ENCODE data around the gene SPANXN2. TPM values are rescaled to one million over a fixed set of nuclear protein-coding genes. Genes with fewer than 3 reads are reported as not detected.
A peak's percentile ranks its signal among the peaks of the same experiment; 100 is the strongest.
"Not testable (repeated sequence)": the region's sequence is repeated elsewhere in the genome, so short reads cannot be mapped to it uniquely, and the experiment has no call there.

The SPANXN2 gene
- polyA plus RNA-seq (2013, experiment 1 of 2; ENCODE audit: insufficient read length): not detected
- not detected for polyA plus RNA-seq (2013, experiment 2 of 2; ENCODE audit: insufficient read length)

- not testable (repeated sequence) for DNase-seq
These were observed at the start of gene SPANXN2 for GRCh38 chrX:143720652-143721051. TSS of gene SPANXN2 (minus strand) at chrX:143720752. CDS start at chrX:143720668, 84 bp downstream.

DNA sequence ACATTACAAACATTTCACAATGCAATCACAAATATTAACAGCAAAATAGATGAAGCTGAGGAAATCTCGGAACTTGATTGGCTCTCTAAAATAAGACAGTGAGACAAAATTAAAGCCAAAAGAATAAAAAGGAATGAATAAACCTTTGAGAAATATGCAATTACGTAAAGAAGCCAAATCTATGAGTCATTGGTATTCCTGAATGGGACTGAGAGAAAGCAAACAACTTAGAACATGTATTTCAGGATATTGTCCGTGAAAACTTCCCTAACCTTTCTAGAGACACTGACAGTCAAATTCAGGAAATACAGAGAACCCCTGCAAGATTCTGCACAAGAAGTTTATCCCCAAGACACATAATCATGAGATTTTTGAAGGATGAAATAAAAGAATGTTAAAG is 48.4 kb upstream of the SPANXN2 start:
- no peak for DNase-seq

DNA sequence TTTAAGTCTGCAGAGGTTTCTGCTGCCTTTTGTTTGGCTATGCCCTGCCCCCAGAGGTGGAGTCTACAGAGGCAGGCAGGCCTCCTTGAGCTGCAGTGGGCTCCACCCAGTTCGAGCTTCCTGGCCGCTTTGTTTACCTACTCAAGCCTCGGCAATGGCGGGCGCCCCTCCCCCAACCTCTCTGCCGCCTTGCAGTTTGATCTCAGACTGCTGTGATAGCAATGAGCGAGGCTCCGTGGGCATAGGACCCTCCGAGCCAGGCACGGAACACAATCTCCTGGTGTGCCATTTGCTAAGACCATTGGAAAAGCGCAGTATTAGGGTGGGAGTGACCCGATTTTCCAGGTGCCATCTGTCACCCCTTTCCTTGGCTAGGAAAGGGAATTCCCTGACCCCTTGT is 47.2 kb upstream of the SPANXN2 start:
- not testable (repeated sequence) for DNase-seq

GRCh38 chrX:143757887-143758286 is 37.3 kb upstream of the SPANXN2 start:
- DNase-seq: no peak

DNA sequence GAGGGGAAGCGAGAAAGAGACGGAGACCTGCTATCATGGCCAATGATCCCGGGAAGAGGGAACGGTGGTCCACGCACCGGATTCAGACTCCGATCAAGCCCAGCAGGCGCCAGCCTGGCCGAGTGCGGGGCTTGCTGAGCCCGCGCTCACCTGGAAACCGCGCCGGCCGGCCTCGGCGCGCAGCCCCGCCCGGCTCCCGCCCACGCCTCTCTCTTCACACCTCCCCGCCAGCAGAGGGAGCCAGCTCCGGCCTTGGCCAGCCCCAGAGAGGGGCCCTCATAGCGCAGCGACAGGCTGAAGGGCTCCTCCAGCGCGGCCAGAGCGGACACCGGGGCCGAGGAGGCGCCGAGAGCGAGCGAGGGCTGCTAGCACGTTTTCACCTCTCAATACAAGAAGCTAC is 36.8 kb upstream of the SPANXN2 start:
- DNase-seq: no peak

DNA sequence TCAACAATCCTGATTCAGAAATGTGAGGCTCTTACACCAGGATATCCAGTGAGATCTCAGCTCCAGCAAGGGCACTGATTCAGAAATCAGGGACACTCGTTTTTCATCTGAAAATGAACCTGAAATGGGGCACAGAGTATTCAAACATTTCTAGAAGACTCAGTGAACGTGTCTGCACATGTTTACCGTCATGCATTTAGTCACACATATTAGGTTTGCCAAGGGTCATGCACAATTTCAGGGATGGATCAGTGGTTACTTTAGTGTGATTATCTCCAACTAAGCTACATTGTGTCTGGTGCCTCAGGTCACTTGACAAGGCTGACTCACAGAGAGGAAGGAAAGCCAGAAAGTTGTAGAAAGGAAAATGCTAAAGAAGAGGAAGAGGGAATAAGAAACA is 33.6 kb upstream of the SPANXN2 start:
- DNase-seq: no peak

- DNase-seq: no peak
These were observed 13.3 kb upstream of the SPANXN2 start for GRCh38 chrX:143733866-143734265.

GRCh38 chrX:143726296-143726695 is 5.7 kb upstream of the SPANXN2 start:
- DNase-seq: no peak

GRCh38 chrX:143701460-143701859 is 19.1 kb downstream of the SPANXN2 start:
- DNase-seq: no peak

DNA sequence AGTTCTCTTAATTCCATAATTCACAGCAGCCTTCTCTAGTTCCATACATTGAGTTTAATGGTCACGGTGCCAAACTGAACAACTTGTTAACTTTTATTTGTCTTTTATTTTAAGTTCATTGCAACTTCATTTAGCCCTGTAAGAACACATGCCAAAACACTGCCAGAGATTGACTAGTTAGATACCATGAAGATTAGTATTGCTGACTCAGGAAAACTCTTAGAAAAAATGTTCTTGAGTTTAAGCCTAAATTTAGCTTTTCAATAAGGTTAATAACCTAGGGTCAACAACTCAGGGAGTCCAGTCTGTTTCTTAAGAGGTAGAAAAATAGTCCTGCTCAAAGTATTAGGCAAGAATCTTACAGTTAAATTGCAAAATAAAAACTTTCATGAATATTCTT is 25.7 kb downstream of the SPANXN2 start:
- no peak for DNase-seq

GRCh38 chrX:143683486-143683885 is 37.1 kb downstream of the SPANXN2 start:
- DNase-seq: no peak

DNA sequence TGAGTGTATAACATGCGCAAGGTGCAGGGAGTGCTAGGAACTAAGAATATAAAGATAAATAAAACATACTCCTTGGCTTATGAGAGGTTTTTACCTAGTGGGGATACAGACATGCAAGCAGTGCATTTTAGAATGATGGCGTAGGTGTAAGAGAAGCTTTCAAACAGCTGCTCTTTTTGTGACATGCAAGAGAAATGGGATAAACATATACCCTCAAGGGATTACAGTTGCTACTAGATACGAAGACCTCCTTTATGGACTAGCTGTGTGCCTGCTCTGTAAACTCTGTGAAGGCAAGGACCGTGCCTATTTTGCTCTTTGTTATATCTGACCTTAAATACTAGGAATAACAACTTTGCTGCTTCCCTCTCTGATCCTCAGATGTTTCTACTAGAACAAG is 45.6 kb downstream of the SPANXN2 start:
- DNase-seq: no peak

GRCh38 chrX:143669395-143669794 is 51.2 kb downstream of the SPANXN2 start:
- no peak for DNase-seq

GRCh38 chrX:143664302-143664701 is 56.2 kb downstream of the SPANXN2 start:
- peak; percentile 2 for DNase-seq

DNA sequence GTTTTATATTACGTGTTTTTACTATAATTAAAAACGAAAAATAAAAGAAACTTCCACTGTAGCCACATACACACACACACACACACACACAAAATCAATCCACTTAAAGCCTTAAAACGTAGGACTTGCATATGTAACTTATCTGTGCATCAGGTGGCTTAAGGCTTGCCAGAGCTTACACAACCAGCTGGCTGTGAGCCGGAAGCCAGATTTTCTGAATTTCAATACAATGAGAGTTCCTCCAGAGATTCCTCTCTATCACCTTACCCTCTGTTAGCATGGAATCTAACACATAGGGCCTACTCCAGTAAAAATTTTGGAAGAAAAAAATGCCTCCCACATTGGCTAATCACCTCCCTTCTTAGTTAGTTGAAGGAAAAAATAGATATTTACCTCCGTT is 56.8 kb downstream of the SPANXN2 start:
- DNase-seq: no peak
